ENCODE measurements around the gene CARS1. TPM values are rescaled to one million over a fixed set of nuclear protein-coding genes. Genes with fewer than 3 reads are reported as not detected.
"Not testable (repeated sequence)": the region's sequence is repeated elsewhere in the genome, so short reads cannot be mapped to it uniquely, and the experiment has no call there.

Gene CARS1
- total RNA-seq, 1 donor from 2014 or later = 57.9 TPM

DNA sequence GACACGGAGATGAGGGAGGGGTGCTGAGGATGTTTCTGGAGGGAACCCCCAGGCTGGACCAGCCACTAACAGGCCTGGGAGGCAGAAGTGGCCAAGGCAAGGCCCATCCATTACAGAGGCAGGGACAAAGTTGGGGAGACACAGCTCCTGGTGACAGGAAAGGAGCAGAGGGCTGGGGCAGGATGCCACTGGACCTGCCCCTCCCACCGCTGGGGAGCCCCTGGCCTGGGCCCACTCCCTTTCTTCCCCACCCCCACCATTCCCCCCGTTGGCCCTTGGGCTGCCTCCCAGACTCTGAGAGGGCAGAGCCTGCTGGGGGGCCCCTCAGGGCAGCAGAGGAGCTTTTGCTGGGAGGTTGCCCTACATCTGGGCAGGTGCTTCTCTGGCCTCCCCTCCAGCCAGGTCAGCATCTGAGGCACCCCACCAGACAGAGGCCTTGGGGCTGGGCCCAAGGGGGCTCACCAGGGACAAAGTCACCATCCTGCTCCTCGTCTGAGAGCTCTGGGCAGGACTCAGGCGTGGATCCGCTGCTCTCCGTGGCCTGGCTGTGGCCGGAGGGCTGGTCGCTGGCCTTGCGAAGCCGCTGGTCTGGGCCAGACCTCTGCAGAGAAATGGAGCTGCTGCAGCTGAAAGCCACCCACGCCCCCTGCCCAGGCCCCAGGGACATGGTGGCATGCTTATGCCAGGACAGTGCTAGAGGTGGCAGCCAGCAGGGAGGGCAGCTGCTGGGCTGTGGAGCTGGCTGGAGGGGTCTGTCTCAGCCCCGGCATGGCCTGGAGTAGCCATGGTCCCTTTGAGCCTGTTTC is 33.1 kb upstream of the CARS1 start:
- intact Hi-C loops (cut with micrococcal nuclease) = loop anchor here (5.0 kb wide), 1 partner anchor 198 kb away; no protein-coding TSS in a partner anchor

DNA sequence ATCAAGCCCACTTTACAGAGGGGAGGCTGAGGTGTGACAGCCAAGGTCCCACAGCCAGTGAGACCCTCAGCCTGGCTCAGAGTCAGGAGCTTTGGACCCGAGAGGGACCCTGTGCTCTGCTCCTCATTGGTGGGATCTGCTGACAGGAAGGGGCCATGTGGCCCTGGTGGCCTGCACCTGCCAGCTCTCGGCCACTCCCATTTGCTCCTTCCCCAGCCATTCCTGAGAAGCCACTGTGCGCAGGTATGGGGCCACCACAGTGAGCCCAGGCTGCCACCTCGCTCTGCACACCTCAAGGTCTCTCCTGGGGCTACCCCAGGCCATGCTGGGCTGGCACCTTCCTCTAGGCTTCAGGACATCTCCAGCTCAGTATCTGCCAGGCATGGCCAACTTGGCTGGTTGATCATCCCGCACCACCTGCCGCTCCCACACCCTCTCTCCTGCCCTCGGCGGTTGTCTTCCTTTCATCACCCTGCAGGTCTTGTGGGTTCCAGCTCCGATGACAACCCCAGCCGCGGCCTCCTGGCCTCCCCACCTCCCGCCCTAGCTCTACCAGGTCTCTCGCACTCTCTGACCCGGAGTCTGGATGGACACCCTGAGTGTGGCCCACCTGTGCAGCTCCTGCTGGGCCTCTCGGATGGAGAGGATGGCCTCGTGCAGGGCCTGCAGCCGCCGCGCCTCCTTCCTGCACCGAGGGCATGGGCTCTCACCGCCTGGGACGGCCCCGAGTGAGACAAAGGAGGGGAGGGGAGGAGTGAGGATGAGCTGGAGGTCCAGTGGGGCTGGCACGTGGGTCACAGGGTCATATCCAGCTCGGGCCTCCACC is 32.2 kb upstream of the CARS1 start:
- intact Hi-C loops (cut with micrococcal nuclease) = loop anchor here (5.0 kb wide), 1 partner anchor 197 kb away; no protein-coding TSS in a partner anchor

DNA sequence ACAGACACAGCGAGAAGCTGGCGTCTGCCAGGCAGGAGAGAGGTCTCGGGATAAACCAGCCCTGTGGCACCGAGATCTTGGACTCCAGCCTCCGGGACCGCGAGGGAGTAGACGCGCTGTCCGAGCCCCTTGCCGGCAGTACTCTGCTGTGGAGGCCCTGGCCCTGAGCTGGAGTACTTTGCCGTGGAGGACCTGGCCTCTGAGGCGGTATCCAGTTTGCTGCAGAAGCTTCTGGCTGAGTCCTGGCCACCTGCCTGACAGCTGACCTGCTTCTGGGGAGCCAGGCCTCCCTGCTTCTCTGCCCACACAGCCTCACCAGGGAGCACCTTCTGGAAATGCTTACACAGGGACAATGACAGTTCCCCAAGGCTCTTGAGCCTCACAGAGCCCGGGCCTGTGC is 31.6 kb upstream of the CARS1 start:
- intact Hi-C loops (cut with micrococcal nuclease) = no loop called here

GRCh38 chr11:3087821-3088800 is 30.9 kb upstream of the CARS1 start:
- intact Hi-C loops (cut with micrococcal nuclease) = no loop called here

DNA sequence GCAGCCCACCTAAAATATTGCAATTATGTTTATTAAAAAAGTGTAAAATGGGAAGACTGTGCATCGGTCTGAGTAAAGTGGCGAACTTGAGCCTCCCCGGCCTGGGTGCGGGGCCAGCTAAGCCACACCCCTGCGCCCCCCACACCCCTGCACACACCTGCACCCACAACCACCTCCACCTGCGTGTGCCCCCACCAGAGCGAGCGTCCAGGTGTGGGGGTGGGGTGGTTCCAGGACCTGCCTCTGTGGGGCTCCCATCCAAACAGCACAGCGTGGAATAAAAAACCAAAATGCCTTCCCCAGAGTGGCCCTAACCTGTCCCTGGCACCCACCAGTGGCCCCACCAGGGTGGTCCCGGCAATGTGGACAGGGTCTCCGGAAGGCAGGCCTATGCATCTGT is 30.1 kb upstream of the CARS1 start:
- intact Hi-C loops (cut with micrococcal nuclease) = no loop called here

DNA sequence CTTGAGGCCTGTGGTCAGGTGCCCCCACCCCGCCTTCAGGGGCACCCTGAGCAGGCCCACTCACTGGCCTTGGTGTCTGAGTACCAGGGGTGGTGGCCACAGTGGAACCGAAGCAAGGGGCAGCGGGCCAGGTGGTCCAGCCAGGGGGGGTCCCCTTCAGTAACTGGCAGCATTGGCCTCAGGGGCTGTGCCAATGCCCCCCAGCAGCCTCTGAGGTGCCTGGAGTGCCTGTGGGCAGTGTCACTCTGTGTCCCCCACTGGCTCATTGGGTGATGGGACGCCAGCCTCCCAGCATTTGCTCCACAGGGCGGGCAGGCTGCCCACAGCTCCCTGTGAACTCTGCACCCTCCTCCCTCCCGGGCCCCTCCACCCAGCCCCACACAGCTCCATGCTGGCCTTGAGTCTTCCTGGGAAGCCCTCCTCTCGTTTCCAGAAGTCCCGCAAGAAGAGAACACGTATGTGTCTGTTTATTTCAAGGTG is 29.5 kb upstream of the CARS1 start:
- intact Hi-C loops (cut with micrococcal nuclease) = no loop called here

GRCh38 chr11:3086114-3086513 is 28.9 kb upstream of the CARS1 start:
- intact Hi-C loops (cut with micrococcal nuclease) = no loop called here

DNA sequence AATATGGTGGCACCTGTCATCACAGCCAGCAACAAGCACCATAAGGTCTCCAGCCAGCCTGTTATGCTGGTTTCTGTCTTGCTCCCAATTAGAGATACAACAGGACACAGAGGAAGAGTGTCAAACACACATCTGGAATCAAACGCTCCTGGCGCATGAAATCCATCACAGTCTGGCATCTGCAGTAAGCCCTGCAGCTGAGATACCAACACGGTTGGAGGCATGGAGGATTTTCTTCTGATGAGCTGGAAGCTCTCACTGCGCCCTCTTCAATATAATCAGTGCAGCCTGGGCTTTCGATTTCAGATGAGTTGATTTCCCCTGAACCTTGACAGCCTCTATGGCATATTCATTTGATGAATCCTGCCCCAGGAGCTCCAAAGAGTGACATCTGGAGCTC is 27.8 kb upstream of the CARS1 start:
- intact Hi-C loops (cut with micrococcal nuclease) = no loop called here

- intact Hi-C loops (cut with micrococcal nuclease) = no loop called here
Measured at GRCh38 chr11:3083321-3083720, 26.1 kb upstream of the CARS1 start.

DNA sequence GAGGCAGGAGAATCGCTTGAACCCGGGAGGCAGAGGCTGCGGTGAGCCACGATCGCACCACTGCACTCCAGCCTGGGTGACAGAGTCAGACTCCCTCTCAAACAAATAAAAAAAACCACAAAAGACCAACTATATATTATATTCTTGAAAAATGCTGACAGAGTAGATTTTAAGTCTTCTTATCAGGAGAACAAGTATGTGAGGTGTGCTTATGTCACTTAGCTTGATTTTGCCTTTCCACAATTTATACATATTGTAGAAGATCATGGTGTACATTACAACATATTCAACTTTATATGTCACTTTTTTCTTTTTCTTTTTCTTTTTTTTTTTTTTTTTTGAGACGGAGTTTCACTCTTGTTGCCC is 24.1 kb upstream of the CARS1 start:
- intact Hi-C loops (cut with micrococcal nuclease) = no loop called here

- intact Hi-C loops (cut with micrococcal nuclease) = no loop called here
Measured at GRCh38 chr11:3080733-3081385, 23.6 kb upstream of the CARS1 start.

GRCh38 chr11:3080104-3080503 is 22.9 kb upstream of the CARS1 start:
- intact Hi-C loops (cut with micrococcal nuclease) = no loop called here

DNA sequence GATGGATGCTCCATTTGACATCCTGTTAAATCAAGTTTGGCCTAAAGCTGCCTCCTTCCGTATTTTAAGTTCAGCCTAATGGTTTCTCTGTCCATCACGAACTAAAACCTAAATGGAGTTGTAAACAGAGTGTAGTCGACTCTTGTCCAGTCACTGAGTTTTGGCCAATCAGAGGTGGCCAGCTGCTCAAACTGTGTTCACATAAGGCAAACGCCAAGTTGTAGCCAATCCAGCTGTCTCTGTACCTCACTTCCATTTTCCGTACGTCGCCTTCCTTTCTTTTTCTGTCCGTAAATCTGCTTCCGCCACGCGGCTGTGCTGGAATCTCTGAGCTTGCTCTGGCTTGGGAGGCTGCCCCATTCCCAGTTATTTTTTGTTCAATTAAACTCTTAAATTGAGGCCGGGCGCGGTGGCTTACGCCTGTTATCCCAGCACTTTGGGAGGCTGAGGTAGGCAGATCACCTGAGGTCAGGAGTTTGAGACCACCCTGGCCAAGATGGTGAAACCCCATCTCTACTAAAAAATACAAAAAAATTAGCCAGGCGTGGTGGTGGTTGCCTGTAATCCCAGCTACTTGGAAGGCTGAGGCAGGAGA is 20.7 kb upstream of the CARS1 start:
- intact Hi-C loops (cut with micrococcal nuclease) = no loop called here

DNA sequence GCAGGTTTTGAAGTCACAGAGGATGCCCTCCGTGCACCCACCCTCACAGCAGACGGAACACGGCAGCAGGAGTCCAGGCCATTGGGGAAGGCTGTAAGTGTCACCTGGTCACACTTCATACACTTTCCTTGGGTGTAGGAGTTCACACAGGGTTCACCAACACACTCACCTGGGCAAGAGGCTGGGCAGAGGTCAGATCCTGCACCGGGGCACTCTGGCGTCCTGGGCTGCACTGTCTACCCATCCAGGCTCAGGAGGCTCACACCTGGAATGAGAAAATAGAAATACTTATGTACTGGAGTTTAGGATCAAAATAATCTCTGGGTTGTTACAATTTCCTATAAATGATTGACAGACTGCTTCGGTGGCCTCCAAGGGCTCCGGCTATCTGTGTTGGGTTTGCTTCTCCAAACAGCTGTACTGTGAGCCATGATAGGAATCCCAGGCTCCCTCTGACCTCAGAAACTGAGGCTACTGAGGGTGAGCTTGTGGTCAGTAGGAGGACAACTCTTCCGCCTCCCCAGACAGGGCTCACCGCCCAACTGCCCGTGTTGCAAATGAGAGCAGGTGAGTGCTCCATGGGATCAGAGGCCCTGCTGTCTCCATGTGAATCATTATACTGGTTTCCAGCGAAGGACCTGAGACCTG is 20.1 kb upstream of the CARS1 start:
- intact Hi-C loops (cut with micrococcal nuclease) = no loop called here

DNA sequence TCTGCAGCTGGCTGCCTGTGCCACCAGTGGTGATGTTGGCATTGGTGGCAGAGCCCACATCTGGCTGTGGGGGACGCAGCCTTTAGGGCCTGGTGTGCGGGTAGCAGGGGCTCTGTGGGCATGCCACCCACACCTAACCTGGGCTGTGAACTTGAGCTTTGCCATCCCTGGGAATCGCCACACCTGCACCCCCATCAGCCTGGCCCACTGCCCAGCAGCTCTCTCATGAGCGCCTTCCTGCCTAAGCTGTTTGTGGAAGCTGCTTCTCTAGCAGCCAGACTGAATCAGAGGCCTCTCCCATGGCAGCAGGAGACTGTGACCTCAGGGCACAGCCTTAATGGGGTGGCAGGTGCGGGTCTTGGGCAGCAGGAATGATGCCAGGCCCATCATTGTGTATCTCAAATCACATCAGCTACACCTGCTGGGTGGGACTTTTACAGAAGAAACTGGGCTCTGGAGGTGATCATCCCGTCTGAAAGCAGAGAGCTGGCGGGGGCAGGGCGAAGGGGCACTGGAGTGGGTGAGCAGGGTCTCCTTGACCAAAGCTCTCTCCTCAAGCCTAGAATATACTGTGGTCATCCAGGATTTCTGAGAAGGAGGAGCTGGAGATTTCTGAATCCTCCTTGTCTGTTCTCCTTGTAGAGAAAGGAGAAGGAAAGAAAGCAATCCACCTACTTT is 17.8 kb upstream of the CARS1 start:
- intact Hi-C loops (cut with micrococcal nuclease) = no loop called here

- intact Hi-C loops (cut with micrococcal nuclease) = no loop called here
Measured at GRCh38 chr11:3073029-3073435, 15.8 kb upstream of the CARS1 start.

DNA sequence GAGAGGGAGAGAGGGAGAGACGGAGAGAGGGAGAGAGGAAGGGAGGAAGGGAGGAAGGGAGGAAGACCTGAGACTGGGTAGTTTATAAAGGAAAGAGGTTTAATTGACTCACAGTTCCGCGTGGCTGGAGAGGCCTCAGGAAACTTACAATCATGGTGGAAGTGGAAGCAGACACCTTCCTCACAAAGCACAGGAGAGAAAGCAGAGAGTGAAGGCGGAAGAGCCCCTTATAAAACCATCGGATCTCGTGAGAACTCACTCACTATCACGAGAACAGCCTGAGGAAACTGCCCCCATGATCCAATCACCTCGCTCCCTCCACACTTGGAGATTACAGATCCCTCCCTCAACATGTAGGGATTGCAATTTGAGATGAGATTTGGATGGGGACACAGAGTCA is 12.2 kb upstream of the CARS1 start:
- intact Hi-C loops (cut with micrococcal nuclease) = no loop called here

DNA sequence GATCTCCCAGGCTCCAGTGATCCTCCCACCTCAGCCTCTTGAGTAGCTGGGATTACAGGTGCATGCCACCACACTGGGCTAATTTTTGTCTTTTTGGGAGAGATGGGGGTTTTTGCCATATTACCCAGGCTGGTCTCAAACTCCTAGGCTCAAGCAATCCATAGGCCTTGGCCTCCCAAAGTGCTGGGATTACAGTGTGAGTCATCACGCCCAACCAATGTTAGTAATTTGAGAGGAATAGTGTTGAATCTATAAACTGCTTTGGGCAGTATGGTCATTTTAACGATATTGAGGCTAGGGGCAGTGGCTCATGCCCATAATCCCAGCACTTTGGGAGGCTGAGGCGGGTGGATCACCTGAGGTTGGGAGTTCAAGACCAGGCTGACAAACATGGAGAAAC is 9.1 kb upstream of the CARS1 start:
- intact Hi-C loops (cut with micrococcal nuclease) = not testable (repeated sequence)

GRCh38 chr11:3064709-3065108 is 7.5 kb upstream of the CARS1 start:
- intact Hi-C loops (cut with micrococcal nuclease) = not testable (repeated sequence)
